ENCODE results near the gene ERI3. TPM values are rescaled to one million over a fixed set of nuclear protein-coding genes. Genes with fewer than 3 reads are reported as not detected.
A peak's percentile ranks its signal among the peaks of the same experiment; 100 is the strongest.

Gene ERI3
- total and polyA plus RNA-seq, 2 of the 13 experiments (the other 11 are each of a cell fraction or from before 2014, with no cell fraction given), result 35.6 to 35.9 TPM

DNA sequence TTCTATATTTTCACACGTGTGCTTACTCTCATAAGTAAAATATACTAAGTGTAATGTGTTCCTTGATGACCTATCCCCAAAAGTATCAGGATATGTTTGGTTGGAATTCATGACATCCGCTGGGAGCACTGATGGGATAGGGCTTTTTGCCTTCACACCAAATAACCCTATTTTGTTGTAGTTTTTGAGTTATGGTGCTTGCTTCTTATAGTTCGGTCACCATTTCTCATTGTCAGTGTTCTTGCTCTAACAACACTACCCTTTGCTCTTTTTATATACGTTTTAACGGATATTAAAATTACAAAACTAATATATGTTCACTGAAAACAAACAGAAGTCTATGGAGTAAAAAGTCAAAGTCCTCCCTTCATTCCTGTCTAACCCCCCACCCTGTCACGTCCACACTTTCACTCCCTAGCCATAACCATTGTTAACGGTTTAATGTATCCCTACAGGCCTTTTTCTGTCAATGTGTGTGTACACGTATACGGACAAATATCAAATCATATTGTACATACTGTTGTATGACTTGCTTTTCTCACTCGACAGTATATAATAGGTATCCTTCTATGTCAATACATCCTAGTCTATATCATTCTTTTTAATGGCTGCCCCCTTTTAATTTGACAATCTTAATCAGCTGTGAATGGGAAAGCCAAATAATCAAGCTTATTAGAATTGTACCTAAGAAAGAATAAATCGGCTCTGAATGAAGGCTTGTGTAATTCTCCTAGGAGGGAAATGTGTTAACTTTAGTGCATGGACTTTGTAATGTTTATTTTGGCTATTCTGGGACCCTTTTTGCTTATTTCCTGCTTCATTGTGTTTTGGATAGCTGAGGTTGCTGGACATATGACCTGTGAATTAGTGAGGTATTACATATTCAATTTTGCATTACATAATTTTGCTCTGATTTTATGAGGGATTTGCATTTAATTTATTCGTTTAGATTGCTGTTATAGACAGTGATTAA, 46.5 kb upstream of the ERI3 start (continued):
- TF ChIP-seq STAG1 (CRISPR knock-in tag; IDR thresholded peaks at IDR 0.05) (no peak), CCAR2 (optimal IDR thresholded peaks at IDR 0.05; ENCODE audit: low read depth, low read length) (no peak), NR2F1 (CRISPR knock-in tag; IDR thresholded peaks at IDR 0.05) (no peak), ZFX (CRISPR knock-in tag; IDR thresholded peaks at IDR 0.05; ENCODE audit: low read depth) (no peak), BRD4 (CRISPR knock-in tag; IDR thresholded peaks at IDR 0.05) (no peak), HDAC1 (CRISPR knock-in tag; IDR thresholded peaks at IDR 0.05) (no peak; the same call in none of the 2 replicates), PITX1 (CRISPR knock-in tag; IDR thresholded peaks at IDR 0.05) (no peak), YEATS4 (CRISPR knock-in tag; IDR thresholded peaks at IDR 0.05; ENCODE audit: borderline replicate concordance) (0 out of 2 replicates have a peak, but pooled peaks have one; percentile 41), SP4 (CRISPR knock-in tag; IDR thresholded peaks at IDR 0.05) (no peak), ZNF18 (CRISPR knock-in tag; IDR thresholded peaks at IDR 0.05; ENCODE audit: insufficient replicate concordance) (no peak), KAT7 (CRISPR knock-in tag; IDR thresholded peaks at IDR 0.05; ENCODE audit: borderline replicate concordance) (no peak), HMG20A (CRISPR knock-in tag; IDR thresholded peaks at IDR 0.05; ENCODE audit: borderline replicate concordance) (peak; percentile 64; the same call in 1 of the 2 replicates), UBTF (CRISPR knock-in tag; IDR thresholded peaks at IDR 0.05) (no peak), ZNF496 (CRISPR knock-in tag; IDR thresholded peaks at IDR 0.05; ENCODE audit: insufficient replicate concordance) (no peak), CHCHD3 (CRISPR knock-in tag; IDR thresholded peaks at IDR 0.05) (no peak), ZNF7 (CRISPR knock-in tag; IDR thresholded peaks at IDR 0.05) (no peak), TEF (CRISPR knock-in tag; IDR thresholded peaks at IDR 0.05) (no peak)
- TF ChIP-seq, protein P1, sequence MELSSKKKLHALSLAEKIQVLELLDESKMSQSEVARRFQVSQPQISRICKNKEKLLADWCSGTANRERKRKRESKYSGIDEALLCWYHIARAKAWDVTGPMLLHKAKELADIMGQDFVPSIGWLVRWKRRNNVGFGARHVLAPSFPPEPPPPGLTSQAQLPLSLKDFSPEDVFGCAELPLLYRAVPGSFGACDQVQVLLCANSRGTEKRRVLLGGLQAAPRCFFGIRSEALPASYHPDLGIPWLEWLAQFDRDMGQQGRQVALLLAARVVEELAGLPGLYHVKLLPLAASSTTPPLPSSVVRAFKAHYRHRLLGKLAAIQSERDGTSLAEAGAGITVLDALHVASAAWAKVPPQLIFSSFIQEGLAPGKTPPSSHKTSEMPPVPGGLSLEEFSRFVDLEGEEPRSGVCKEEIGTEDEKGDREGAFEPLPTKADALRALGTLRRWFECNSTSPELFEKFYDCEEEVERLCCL (CRISPR knock-in tag; IDR thresholded peaks at IDR 0.05; ENCODE audit: borderline replicate concordance), result no peak
- TF ChIP-seq, protein P2, sequence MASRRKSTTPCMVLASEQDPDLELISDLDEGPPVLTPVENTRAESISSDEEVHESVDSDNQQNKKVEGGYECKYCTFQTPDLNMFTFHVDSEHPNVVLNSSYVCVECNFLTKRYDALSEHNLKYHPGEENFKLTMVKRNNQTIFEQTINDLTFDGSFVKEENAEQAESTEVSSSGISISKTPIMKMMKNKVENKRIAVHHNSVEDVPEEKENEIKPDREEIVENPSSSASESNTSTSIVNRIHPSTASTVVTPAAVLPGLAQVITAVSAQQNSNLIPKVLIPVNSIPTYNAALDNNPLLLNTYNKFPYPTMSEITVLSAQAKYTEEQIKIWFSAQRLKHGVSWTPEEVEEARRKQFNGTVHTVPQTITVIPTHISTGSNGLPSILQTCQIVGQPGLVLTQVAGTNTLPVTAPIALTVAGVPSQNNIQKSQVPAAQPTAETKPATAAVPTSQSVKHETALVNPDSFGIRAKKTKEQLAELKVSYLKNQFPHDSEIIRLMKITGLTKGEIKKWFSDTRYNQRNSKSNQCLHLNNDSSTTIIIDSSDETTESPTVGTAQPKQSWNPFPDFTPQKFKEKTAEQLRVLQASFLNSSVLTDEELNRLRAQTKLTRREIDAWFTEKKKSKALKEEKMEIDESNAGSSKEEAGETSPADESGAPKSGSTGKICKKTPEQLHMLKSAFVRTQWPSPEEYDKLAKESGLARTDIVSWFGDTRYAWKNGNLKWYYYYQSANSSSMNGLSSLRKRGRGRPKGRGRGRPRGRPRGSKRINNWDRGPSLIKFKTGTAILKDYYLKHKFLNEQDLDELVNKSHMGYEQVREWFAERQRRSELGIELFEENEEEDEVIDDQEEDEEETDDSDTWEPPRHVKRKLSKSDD (CRISPR knock-in tag; IDR thresholded peaks at IDR 0.05; ENCODE audit: low read depth), result no peak
